Measurements from ENCODE around the gene ETHE1.

Gene ETHE1

DNA sequence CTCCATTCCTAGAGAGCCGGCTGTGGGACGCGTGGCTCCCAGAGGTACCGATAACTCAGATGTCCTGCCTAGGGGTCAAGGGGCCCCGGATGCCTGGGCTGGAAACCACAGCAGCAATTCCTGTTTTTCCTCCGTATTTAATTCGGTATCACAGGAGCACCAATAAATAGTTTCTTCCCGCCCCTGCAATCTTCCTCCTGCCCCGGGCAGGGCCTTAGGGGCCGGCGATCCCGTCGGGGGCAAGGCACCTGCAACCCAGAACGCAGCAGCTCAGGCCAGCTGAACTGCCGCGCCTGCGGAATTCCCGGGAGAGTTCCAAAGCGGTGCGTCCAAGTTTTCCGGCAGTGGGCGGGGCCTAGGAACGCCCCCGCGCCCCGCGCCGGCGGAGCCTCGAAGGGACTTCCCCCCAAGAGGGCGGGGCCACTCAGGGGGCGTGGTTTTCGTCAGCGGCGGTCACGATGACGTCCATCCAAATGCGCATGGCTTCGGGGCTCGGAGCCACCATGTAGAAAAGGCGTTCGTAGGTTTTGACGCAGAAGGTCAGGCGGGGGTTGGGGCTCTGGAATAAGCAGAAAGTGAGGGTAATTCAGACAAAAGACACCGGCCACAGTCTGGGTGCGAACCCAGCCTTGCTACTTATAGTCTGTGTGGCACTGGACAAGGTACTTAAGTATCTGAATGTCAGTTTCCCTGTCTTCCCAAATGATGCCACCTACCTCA is 51.9 kb downstream of the ETHE1 start:
- H3K4me1 Mint-ChIP-seq: peaks cover 15% of the 10 kb centered on the region
- peak overlapping the region; percentile 77 for H3K4me3 Mint-ChIP-seq
- DNase-seq (ENCODE audit: low spot score in 2 of 2) (peak; percentile 92 to 95), ATAC-seq (replicated peaks; ENCODE audit: extremely low read depth, poor library complexity, severe bottlenecking) (peak; percentile 92)
- H3K27ac Mint-ChIP-seq (ENCODE audit: low read depth): peak overlapping the region; percentile 95
- peaks cover 7% of the 10 kb centered on the region for H3K36me3 Mint-ChIP-seq (ENCODE audit: insufficient read depth)
- no peaks in the 10 kb centered on the region for H3K9me3 Mint-ChIP-seq
- H3K27me3 Mint-ChIP-seq: no peaks in the 10 kb centered on the region

DNA sequence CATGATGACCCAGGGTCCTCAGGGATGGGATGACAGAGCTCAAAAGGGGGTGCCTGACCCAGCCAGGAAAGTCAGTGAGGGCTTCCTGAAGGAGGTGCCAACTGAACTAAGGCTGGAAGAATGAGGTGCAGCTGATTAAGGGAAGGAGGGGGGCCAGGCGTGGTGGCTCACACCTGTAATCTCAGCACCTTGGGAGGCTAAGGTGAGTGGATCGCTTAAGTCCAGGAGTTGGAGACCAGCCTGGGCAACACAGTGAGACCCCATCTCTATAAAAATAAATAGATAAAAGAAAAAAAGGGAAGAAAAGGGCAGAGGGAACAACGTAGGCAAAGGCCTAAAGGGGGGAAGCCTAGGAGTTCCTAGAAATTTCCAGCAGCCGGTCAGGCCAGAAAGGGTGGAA is 52.5 kb downstream of the ETHE1 start:
- Mint-ChIP-seq H3K27me3 (no peaks in the 10 kb centered on the region), H3K4me3 (peak overlapping the region; percentile 57), H3K27ac (ENCODE audit: low read depth) (peak overlapping the region; percentile 95), H3K36me3 (ENCODE audit: insufficient read depth) (peaks cover 6% of the 10 kb centered on the region), H3K4me1 (peaks cover 15% of the 10 kb centered on the region), H3K9me3 (no peaks in the 10 kb centered on the region)
- ATAC-seq (replicated peaks; ENCODE audit: extremely low read depth, poor library complexity, severe bottlenecking) (no peak), DNase-seq (ENCODE audit: low spot score in 2 of 2) (no peak)

DNA sequence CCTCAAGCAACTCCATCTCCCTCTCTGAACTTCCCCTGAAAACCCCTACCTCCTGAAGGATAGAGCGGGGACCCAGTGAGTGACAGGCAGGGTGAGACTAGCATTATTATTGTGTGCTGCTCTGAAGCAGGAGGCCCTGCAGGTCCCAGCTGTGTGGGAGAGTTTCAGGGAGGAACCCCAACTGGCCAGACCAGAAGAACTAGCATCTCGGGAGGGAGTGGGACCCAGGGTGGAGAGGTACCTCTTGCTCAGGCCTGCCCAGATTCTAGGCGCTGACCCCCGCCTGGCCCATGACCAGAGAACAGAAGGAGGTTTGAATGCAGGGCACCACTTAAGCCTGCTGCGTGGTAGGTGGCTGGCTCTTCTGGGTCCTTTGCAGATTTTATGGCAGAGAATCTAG is 55.9 kb downstream of the ETHE1 start:
- Mint-ChIP-seq H3K27ac (ENCODE audit: low read depth) (no peak overlapping the region), H3K4me1 (peaks cover 34% of the 10 kb centered on the region), H3K9me3 (no peaks in the 10 kb centered on the region), H3K36me3 (ENCODE audit: insufficient read depth) (peaks cover 6% of the 10 kb centered on the region), H3K4me3 (no peak overlapping the region), H3K27me3 (no peaks in the 10 kb centered on the region)
- ATAC-seq (replicated peaks; ENCODE audit: extremely low read depth, poor library complexity, severe bottlenecking): no peak
- no peak for DNase-seq (ENCODE audit: low spot score in 2 of 2)

DNA sequence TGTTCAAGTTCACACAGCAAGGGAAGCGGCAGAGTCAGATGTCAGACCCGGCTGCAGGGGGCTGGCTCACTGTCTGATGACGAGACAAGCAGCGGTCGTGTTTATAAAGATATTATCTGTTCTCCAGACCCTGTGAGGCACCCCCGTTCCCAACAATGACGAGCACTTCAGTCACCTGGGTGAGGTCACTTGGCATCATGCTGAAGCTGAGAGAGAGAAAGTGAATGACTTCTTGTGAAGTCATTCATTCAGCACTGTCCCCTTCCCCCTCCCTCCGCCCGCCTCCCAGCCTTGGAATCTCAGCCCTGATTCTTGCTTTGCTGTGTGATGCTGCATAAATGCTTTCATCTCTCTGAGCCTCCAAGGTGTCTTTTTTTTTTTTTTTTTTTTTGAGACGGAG is 56.7 kb downstream of the ETHE1 start:
- H3K4me3 Mint-ChIP-seq: no peak overlapping the region
- H3K27ac Mint-ChIP-seq (ENCODE audit: low read depth): peak overlapping the region; percentile 51
- peak; percentile 11 for ATAC-seq (replicated peaks; ENCODE audit: extremely low read depth, poor library complexity, severe bottlenecking)
- H3K36me3 Mint-ChIP-seq (ENCODE audit: insufficient read depth): peaks cover 3% of the 10 kb centered on the region
- peaks cover 29% of the 10 kb centered on the region for H3K4me1 Mint-ChIP-seq
- H3K9me3 Mint-ChIP-seq: no peaks in the 10 kb centered on the region
- no peak for DNase-seq (ENCODE audit: low spot score in 2 of 2)
- no peaks in the 10 kb centered on the region for H3K27me3 Mint-ChIP-seq

DNA sequence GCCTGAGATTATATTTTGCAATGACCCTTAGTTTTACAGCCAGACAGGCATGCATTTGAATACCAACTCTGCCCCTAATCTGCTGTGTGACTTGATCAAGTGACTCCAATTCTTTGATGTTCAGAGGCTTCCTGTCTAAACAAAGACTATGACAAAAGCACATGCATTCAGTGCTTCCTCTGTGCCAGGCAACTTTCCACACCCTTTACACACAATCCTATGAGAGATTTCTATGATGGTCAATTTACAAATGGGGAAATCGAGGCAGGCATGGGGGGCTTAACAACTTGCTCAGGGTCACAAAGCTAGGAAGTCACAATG is 57.9 kb downstream of the ETHE1 start:
- H3K27me3 Mint-ChIP-seq: no peaks in the 10 kb centered on the region
- no peak overlapping the region for H3K4me3 Mint-ChIP-seq
- ATAC-seq (replicated peaks; ENCODE audit: extremely low read depth, poor library complexity, severe bottlenecking) (peak; percentile 82), DNase-seq (ENCODE audit: low spot score in 2 of 2) (no peak)
- no peaks in the 10 kb centered on the region for H3K9me3 Mint-ChIP-seq
- peaks cover 29% of the 10 kb centered on the region for H3K4me1 Mint-ChIP-seq
- H3K27ac Mint-ChIP-seq (ENCODE audit: low read depth): peak overlapping the region; percentile 38
- H3K36me3 Mint-ChIP-seq (ENCODE audit: insufficient read depth): peaks cover 2% of the 10 kb centered on the region

DNA sequence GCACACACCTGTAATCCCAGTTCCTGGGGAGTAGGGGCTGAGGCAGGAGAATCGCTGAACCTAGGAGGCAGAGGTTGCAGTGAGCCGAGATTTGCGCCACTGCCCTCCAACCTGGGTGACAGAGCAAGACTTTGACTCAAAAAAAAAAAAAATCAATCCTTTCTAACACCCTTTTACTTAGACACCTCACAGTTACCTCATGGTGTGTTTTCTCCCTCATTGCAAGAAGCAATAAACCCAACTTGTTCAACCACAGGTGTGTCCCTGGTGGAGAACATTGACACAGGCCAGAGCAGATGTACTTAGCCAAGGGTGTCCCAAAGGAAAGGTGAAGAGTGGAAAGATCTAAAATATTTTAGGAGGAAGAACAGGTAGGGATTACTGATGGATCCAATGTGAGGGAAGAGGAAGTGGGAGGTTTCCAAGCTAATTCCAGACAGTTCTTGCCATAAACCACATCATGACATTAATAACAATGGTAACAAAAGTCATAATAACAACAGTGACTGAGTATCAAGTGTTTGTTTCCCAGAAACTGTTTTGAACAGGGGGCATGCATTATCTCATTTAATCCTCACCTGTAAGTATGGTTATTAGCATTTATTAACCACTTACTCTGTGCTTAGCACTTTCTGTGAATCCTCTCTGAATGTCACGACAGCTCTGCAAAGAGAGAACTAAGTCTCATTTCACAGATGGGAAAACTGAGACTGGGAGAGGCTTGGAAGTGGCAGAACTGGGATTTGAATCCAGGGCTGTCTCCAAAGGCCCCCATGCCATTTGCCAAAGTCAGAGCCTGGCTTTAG is 58.4 kb downstream of the ETHE1 start:
- DNase-seq (ENCODE audit: low spot score in 2 of 2): no peak
- peaks cover 31% of the 10 kb centered on the region for H3K4me1 Mint-ChIP-seq
- H3K27ac Mint-ChIP-seq (ENCODE audit: low read depth): peak overlapping the region; percentile 38
- ATAC-seq (replicated peaks; ENCODE audit: extremely low read depth, poor library complexity, severe bottlenecking): no peak
- no peaks in the 10 kb centered on the region for H3K9me3 Mint-ChIP-seq
- H3K36me3 Mint-ChIP-seq (ENCODE audit: insufficient read depth): peaks cover 3% of the 10 kb centered on the region
- H3K27me3 Mint-ChIP-seq: no peaks in the 10 kb centered on the region
- no peak overlapping the region for H3K4me3 Mint-ChIP-seq

DNA sequence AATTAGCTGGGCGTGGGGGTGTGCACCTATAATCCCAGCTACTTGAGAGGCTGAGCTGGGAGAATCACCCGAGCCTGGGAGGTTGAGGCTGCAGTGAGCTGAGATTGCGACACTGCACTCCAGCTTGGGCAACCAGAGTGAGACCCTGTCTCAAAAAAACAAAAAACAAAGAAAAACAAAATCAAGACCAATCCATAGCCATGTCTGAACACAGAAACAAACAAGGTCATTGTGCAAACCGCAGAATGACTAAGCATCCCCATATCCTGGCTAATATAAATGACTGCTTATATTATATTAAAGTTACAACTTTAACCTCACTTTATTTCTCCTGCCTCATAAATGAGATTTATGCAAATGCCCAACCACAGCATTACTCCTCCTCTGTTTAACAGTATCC is 59.3 kb downstream of the ETHE1 start:
- peaks cover 33% of the 10 kb centered on the region for H3K4me1 Mint-ChIP-seq
- DNase-seq (ENCODE audit: low spot score in 2 of 2) (no peak), ATAC-seq (replicated peaks; ENCODE audit: extremely low read depth, poor library complexity, severe bottlenecking) (no peak)
- H3K27ac Mint-ChIP-seq (ENCODE audit: low read depth): peak overlapping the region; percentile 38
- no peak overlapping the region for H3K4me3 Mint-ChIP-seq
- no peaks in the 10 kb centered on the region for H3K9me3 Mint-ChIP-seq
- H3K36me3 Mint-ChIP-seq (ENCODE audit: insufficient read depth): peaks cover 6% of the 10 kb centered on the region
- H3K27me3 Mint-ChIP-seq: no peaks in the 10 kb centered on the region

DNA sequence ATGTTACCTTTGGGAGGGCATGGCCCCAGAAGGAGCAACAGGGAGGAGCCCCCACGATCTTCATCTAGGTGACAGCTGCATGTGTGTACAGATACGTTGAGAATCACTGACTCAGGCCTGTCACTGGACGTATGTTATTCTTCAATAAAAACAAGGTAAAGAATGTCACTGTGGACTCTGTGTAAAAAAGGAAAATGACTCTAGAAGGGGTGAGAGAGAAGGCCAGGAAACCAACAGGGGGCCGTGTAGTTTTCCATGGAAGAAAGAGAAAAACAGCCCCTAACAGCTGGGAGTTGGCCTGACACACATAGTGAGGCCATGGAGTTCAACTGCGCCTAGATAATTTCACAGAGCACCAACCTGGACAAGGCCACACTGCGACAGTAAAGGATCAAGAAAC is 59.7 kb downstream of the ETHE1 start:
- H3K27ac Mint-ChIP-seq (ENCODE audit: low read depth): peak overlapping the region; percentile 20
- no peaks in the 10 kb centered on the region for H3K27me3 Mint-ChIP-seq
- H3K4me1 Mint-ChIP-seq: peaks cover 33% of the 10 kb centered on the region
- ATAC-seq (replicated peaks; ENCODE audit: extremely low read depth, poor library complexity, severe bottlenecking) (no peak), DNase-seq (ENCODE audit: low spot score in 2 of 2) (no peak)
- H3K36me3 Mint-ChIP-seq (ENCODE audit: insufficient read depth): peaks cover 6% of the 10 kb centered on the region
- no peaks in the 10 kb centered on the region for H3K9me3 Mint-ChIP-seq
- no peak overlapping the region for H3K4me3 Mint-ChIP-seq

DNA sequence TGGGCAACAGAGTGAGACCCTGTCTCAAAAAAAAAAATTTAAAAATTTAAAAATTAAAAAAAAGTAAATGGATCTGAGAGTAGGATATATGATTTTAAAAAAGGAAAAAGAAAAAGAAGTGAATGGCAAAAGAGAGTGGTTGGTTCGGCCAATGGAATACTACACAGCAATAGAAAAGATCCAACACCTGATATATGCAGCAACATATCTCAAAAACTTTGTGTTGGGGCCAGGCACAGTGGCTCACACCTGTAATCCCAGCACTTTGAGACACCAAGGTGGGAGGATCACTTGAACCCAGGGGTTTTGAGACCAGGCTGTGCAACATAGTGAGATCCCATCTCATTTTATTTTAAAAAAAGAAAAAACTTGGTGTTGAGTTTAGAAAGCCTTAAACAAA is 60.2 kb downstream of the ETHE1 start:
- peak overlapping the region; percentile 20 for H3K27ac Mint-ChIP-seq (ENCODE audit: low read depth)
- DNase-seq (ENCODE audit: low spot score in 2 of 2) (no peak), ATAC-seq (replicated peaks; ENCODE audit: extremely low read depth, poor library complexity, severe bottlenecking) (no peak)
- H3K36me3 Mint-ChIP-seq (ENCODE audit: insufficient read depth): peaks cover 8% of the 10 kb centered on the region
- no peak overlapping the region for H3K4me3 Mint-ChIP-seq
- peaks cover 33% of the 10 kb centered on the region for H3K4me1 Mint-ChIP-seq
- no peaks in the 10 kb centered on the region for H3K9me3 Mint-ChIP-seq
- H3K27me3 Mint-ChIP-seq: no peaks in the 10 kb centered on the region

DNA sequence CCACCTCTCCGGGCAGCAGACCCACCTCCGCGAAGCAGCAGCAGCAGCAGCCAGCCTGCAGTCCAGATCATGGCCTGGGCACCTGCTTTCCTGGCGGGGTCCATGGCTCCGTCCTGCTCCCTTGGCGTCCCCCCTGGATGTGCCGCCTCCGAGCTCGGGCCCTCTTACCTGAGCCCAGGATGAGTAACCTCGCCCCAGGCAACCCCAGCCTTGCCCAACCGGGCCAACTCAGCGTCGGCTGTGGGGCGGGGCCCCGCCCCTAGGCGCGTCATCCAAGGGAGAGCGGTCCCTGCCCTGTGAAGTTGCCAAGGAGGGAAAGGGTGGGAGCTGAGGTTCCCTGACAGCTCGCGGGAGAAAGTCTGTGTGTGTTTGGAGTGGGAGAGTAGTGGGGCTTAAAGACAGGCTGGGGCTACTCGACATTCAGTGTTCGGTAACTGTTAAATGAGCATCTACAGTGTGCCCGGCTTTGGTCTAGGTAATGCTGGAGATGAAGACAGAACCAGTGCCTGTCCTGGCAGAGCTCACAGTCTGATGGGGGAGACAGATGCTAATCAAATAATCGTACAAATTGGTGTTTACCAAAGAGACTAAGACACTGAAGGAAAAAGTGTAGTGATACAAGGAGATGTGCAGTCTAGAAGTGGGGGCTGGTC is 61.4 kb downstream of the ETHE1 start, which contains the start of gene LYPD3:
Gene LYPD3 (minus strand): TSS at position 141 of the 653 bp plus-strand sequence. CDS start 37 bp downstream, at position 104.
- no peak for ATAC-seq (replicated peaks; ENCODE audit: extremely low read depth, poor library complexity, severe bottlenecking)
- H3K27ac Mint-ChIP-seq (ENCODE audit: low read depth): peak within 1 kb of the TSS; percentile 86
- H3K36me3 Mint-ChIP-seq (ENCODE audit: insufficient read depth): peaks cover 8% of the 10 kb centered on the region
- peak within 1 kb of the TSS; percentile 89 for H3K4me3 Mint-ChIP-seq
- no peaks in the 10 kb centered on the region for H3K27me3 Mint-ChIP-seq
- no peak for DNase-seq (ENCODE audit: low spot score in 2 of 2)
- peaks cover 43% of the 10 kb centered on the region for H3K4me1 Mint-ChIP-seq
- no peaks in the 10 kb centered on the region for H3K9me3 Mint-ChIP-seq

DNA sequence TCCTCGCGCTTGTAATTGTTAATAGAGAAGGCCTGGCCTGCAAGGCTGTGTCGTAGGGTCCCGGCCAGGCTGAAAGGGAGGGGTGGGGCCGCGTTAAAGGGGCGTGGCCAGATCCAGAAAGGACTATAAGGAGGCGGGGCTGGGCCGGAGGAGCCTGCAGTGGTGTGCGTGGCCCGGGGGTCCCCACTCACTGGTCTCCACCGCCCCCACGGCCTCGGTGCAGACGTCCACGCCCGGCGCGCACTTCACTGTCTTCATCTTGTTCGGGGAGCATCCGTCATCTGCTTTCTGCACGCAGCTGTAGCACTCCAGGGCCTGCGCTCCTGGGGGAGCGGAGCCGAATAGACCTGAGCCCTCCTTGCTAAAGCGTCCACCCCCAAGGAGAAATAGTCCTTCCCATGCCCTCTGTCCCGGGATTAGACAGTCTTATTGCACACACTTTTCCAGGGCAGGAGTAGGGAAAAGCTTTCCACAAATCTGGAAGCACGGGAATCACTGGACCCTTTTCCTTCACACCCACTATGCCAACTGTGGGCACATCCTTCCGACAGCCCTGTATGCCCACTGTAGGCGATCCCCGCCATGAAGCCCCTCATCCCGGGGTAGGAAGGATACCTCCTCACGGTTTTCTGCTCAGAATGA is 62.7 kb downstream of the ETHE1 start:
- Mint-ChIP-seq H3K27ac (ENCODE audit: low read depth) (peak overlapping the region; percentile 86), H3K27me3 (no peaks in the 10 kb centered on the region), H3K4me3 (peak overlapping the region; percentile 89), H3K9me3 (no peaks in the 10 kb centered on the region), H3K36me3 (ENCODE audit: insufficient read depth) (peaks cover 6% of the 10 kb centered on the region), H3K4me1 (peaks cover 41% of the 10 kb centered on the region)
- ATAC-seq (replicated peaks; ENCODE audit: extremely low read depth, poor library complexity, severe bottlenecking): no peak
- no peak for DNase-seq (ENCODE audit: low spot score in 2 of 2)

DNA sequence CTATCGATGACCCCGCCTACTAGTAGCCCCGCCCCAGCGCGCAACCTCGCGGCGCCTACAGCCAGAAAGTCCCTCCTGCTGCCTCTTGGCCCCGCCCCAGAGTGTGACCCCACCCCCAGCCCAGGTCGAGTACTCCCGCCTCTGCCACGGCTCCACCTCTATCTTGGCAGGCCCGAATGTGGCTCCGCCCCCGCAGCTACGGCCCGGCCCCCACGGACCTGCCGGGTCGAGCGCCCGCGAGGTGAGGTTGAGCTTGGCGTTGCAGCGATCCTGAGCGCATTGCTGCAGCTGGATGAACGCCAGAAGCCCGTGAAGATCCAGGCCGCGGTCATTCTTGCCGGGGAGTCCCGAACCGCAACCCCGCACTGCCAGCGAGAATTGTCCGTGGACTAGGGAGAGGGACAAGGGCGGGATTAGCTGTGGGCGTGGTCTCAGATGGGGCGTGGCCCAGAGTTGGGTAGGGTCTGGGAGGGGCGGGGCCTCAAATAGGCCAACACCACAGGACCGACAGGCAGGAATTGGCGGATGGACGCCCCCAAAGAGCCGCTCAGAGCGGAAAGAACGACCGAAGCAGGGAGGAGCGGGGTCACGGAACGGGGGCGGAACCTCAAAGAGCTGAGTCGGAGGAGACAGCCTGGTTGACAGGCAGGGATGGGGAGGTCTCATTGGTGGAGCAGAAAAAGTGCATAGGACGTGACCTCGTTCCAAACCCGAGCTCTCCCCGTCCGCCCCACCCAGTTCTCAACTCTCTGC is 63.4 kb downstream of the ETHE1 start:
- peak; percentile 80 for ATAC-seq (replicated peaks; ENCODE audit: extremely low read depth, poor library complexity, severe bottlenecking)
- Mint-ChIP-seq H3K4me1 (peaks cover 36% of the 10 kb centered on the region), H3K9me3 (no peaks in the 10 kb centered on the region), H3K27me3 (no peaks in the 10 kb centered on the region), H3K36me3 (ENCODE audit: insufficient read depth) (peaks cover 6% of the 10 kb centered on the region), H3K27ac (ENCODE audit: low read depth) (peak overlapping the region; percentile 86), H3K4me3 (peak overlapping the region; percentile 89)
- DNase-seq (ENCODE audit: low spot score in 2 of 2): peak; percentile 97

All from central memory CD8-positive, alpha-beta T cell (primary cell).